WTC11 (cell line): ENCODE results near the gene TRIM2. TPM values are rescaled to one million over a fixed set of nuclear protein-coding genes. Genes with fewer than 3 reads are reported as not detected.
A peak's percentile ranks its signal among the peaks of the same experiment; 100 is the strongest.

ENCODE experiments used
- ATAC-seq: fragments of 200-7000 bp; cut with Tn5 transposase; 2 replicates; pipeline ENCODE4 v1.10.0; 2021; ENCODE audit warnings: mild to moderate bottlenecking, moderate library complexity
- CTCF ChIA-PET: fragments of 300-600 bp; sonication (Branson Sonifier 250); formaldehyde crosslinking; loops from one replicate; lab custom pipeline; 2021; ENCODE audit warnings: antibody characterized with exemption; lab: Charles Lee
- POLR2A ChIA-PET: fragments of 350-600 bp; sonication (Branson Sonifier 250); formaldehyde crosslinking; loops from one replicate; lab custom pipeline; 2021; ENCODE audit warnings: antibody characterized with exemption; lab: Charles Lee
- DNase-seq: peaks from one replicate; pipeline ENCODE4 v3.0.0; 2021; ENCODE audit warnings: low spot score
- H3K27ac Mint-ChIP-seq: 2 replicates; pipeline ENCODE4 v1.8.0; 2021; ENCODE audit warnings: mixed read lengths
- H3K27me3 Mint-ChIP-seq: 2 replicates; pipeline ENCODE4 v1.8.0; 2021; ENCODE audit warnings: low read depth, mild to moderate bottlenecking, moderate library complexity, mixed read lengths
- H3K36me3 Mint-ChIP-seq: 2 replicates; pipeline ENCODE4 v1.8.0; 2021; ENCODE audit warnings: mixed read lengths
- H3K4me1 Mint-ChIP-seq: 2 replicates; pipeline ENCODE4 v1.8.0; 2022; ENCODE audit warnings: mixed read lengths
- H3K4me3 Mint-ChIP-seq: 2 replicates; pipeline ENCODE4 v1.8.0; 2021; ENCODE audit warnings: mild to moderate bottlenecking, moderate library complexity, mixed read lengths
- H3K9me3 Mint-ChIP-seq: 2 replicates; pipeline ENCODE4 v1.8.0; 2021; ENCODE audit warnings: mixed read lengths
- AR ChIP-seq: fragments of 250-450 bp; sonication (Bioruptor Pico); IDR thresholded peaks from 2 replicates; pipeline ENCODE4 v1.9.0; 2021; ENCODE audit warnings: mild to moderate bottlenecking
- ATF2 ChIP-seq: sonication (generic); formaldehyde crosslinking; IDR thresholded peaks from 2 replicates; pipeline ENCODE4 v1.8.1; 2022; ENCODE audit warnings: low read depth, missing genetic modification reagents, borderline replicate concordance
- CBFB ChIP-seq: sonication (generic); formaldehyde crosslinking; IDR thresholded peaks from 2 replicates; pipeline ENCODE4 v1.8.1; 2022; ENCODE audit warnings: mild to moderate bottlenecking, low read depth, missing genetic modification reagents
- FOXJ3 ChIP-seq: sonication (generic); formaldehyde crosslinking; IDR thresholded peaks from 2 replicates; pipeline ENCODE4 v1.9.0; 2021; ENCODE audit warnings: missing genetic modification reagents, mild to moderate bottlenecking, borderline replicate concordance
- JAZF1 ChIP-seq: fragments of 250-450 bp; sonication (Bioruptor Pico); IDR thresholded peaks from 2 replicates; pipeline ENCODE4 v1.9.0; 2021; ENCODE audit warnings: moderate library complexity, mild to moderate bottlenecking, inconsistent platforms
- JUN ChIP-seq: sonication (generic); formaldehyde crosslinking; IDR thresholded peaks from 2 replicates; pipeline ENCODE4 v1.8.0; 2023; ENCODE audit warnings: mild to moderate bottlenecking, missing genetic modification reagents
- MAX ChIP-seq: sonication (generic); formaldehyde crosslinking; IDR thresholded peaks from 2 replicates; pipeline ENCODE4 v1.8.0; 2022; ENCODE audit warnings: mild to moderate bottlenecking, missing genetic modification reagents
- SMAD4 ChIP-seq: sonication (generic); formaldehyde crosslinking; IDR thresholded peaks from 2 replicates; pipeline ENCODE4 v1.8.0; 2022; ENCODE audit warnings: mild to moderate bottlenecking, missing genetic modification reagents
- SP1 ChIP-seq: sonication (generic); formaldehyde crosslinking; conservative IDR thresholded peaks from 2 replicates; pipeline ENCODE4 v1.8.1; 2022; ENCODE audit warnings: missing genetic modification reagents
- STAT6 ChIP-seq: sonication (generic); formaldehyde crosslinking; conservative IDR thresholded peaks from 2 replicates; pipeline ENCODE4 v1.8.1; 2023; ENCODE audit warnings: mild to moderate bottlenecking, low read depth, missing genetic modification reagents, moderate library complexity
- TCF7 ChIP-seq: sonication (generic); formaldehyde crosslinking; IDR thresholded peaks from 2 replicates; pipeline ENCODE4 v1.8.0; 2022; ENCODE audit warnings: mild to moderate bottlenecking, low read depth, missing genetic modification reagents, moderate library complexity
- TEAD1 ChIP-seq: sonication (generic); formaldehyde crosslinking; IDR thresholded peaks from 2 replicates; pipeline ENCODE4 v1.8.0; 2022; ENCODE audit warnings: mild to moderate bottlenecking, missing genetic modification reagents
- TP53 ChIP-seq: sonication (generic); formaldehyde crosslinking; IDR thresholded peaks from 2 replicates; pipeline ENCODE4 v1.8.1; 2023; ENCODE audit warnings: mild to moderate bottlenecking, missing genetic modification reagents
- ZNF317 ChIP-seq: sonication (generic); formaldehyde crosslinking; IDR thresholded peaks from 2 replicates; pipeline ENCODE4 v1.8.1; 2023; ENCODE audit warnings: low read depth, mild to moderate bottlenecking, moderate library complexity, missing genetic modification reagents, borderline replicate concordance
- ZNF416 ChIP-seq: fragments of 250-450 bp; sonication (Bioruptor Pico); IDR thresholded peaks from 2 replicates; pipeline ENCODE4 v1.9.0; 2021; ENCODE audit warnings: mild to moderate bottlenecking, inconsistent platforms
- ZNF423 ChIP-seq: fragments of 250-450 bp; sonication (Bioruptor Pico); IDR thresholded peaks from 2 replicates; pipeline ENCODE4 v2.1.2; 2022; ENCODE audit warnings: mild to moderate bottlenecking, moderate library complexity
- ZNF532 ChIP-seq: fragments of 250-450 bp; sonication (Bioruptor Pico); IDR thresholded peaks from 2 replicates; pipeline ENCODE4 v1.9.0; 2021; ENCODE audit warnings: mild to moderate bottlenecking, borderline replicate concordance
- total RNA-seq: library from RNA; stranded (reverse); gene quantifications from 3 replicates; pipeline ENCODE4 v1.2.3, GENCODE V29; 2021

TRIM2 gene
- total RNA-seq, 1 experiment from 2014 or later = 54.5 TPM

- H3K4me1 Mint-ChIP-seq = peaks cover 46% of the 10 kb centered on the region
Observed at GRCh38 chr4:153241970-153242838, 38.0 kb downstream of the TRIM2 start.

GRCh38 chr4:153242839-153243324 lies 38.6 kb downstream of the TRIM2 start:
- DNase-seq (no peak), ATAC-seq (no peak)
- TF ChIP-seq JUN (CRISPR knock-in tag) (no peak), TCF7 (CRISPR knock-in tag) (no peak), SP1 (CRISPR knock-in tag) (no peak), ZNF423 (CRISPR knock-in tag) (no peak), MAX (no peak), FOXJ3 (no peak), JAZF1 (CRISPR knock-in tag) (no peak), SMAD4 (CRISPR knock-in tag) (no peak), ZNF416 (CRISPR knock-in tag) (no peak), AR (CRISPR knock-in tag) (no peak), ZNF532 (CRISPR knock-in tag) (no peak), TP53 (no peak), CBFB (no peak), TEAD1 (no peak), ZNF317 (CRISPR knock-in tag) (no peak), ATF2 (CRISPR knock-in tag) (no peak)
- H3K36me3 Mint-ChIP-seq = no peaks in the 10 kb centered on the region
- no peaks in the 10 kb centered on the region for H3K27me3 Mint-ChIP-seq
- CTCF ChIA-PET = no interaction called here
- H3K9me3 Mint-ChIP-seq = no peaks in the 10 kb centered on the region
- POLR2A ChIA-PET = no interaction called here
- H3K27ac Mint-ChIP-seq = peak overlapping the region; percentile 66
- peak overlapping the region; percentile 14; the same call in 1 of the 2 replicates for H3K4me3 Mint-ChIP-seq
- peaks cover 50% of the 10 kb centered on the region for H3K4me1 Mint-ChIP-seq

More at GRCh38 chr4:153241970-153242838, 38.0 kb downstream of the TRIM2 start:
- H3K4me3 Mint-ChIP-seq = peak overlapping the region; percentile 14; the same call in 1 of the 2 replicates
- no peaks in the 10 kb centered on the region for H3K9me3 Mint-ChIP-seq
- no peak for DNase-seq
- no peaks in the 10 kb centered on the region for H3K36me3 Mint-ChIP-seq
- no peaks in the 10 kb centered on the region for H3K27me3 Mint-ChIP-seq
- ChIA-PET CTCF (no interaction called here), POLR2A (no interaction called here)
- peak overlapping the region; percentile 66 for H3K27ac Mint-ChIP-seq
- peak; percentile 70 for ATAC-seq
- no peak for TF ChIP-seq STAT6
